ENCODE data around the gene GORAB.

DNA sequence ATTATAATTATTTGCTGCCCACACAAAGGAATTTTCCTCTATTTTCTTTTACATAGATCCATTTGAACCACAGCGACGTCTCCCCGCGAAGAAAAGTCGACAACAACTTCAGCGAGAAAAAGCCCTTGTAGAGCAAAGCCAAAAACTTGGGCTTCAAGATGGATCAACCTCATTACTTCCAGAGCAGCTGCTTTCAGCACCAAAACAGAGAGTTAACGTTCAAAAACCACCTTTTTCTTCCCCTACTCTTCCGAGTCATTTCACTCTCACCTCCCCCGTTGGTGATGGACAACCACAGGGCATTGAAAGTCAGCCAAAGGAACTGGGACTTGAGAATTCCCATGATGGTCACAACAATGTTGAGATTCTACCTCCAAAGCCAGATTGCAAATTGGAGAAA, 7.2 kb downstream of the GORAB start:
- TF ChIP-seq, protein P1, sequence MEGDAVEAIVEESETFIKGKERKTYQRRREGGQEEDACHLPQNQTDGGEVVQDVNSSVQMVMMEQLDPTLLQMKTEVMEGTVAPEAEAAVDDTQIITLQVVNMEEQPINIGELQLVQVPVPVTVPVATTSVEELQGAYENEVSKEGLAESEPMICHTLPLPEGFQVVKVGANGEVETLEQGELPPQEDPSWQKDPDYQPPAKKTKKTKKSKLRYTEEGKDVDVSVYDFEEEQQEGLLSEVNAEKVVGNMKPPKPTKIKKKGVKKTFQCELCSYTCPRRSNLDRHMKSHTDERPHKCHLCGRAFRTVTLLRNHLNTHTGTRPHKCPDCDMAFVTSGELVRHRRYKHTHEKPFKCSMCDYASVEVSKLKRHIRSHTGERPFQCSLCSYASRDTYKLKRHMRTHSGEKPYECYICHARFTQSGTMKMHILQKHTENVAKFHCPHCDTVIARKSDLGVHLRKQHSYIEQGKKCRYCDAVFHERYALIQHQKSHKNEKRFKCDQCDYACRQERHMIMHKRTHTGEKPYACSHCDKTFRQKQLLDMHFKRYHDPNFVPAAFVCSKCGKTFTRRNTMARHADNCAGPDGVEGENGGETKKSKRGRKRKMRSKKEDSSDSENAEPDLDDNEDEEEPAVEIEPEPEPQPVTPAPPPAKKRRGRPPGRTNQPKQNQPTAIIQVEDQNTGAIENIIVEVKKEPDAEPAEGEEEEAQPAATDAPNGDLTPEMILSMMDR (IDR thresholded peaks at IDR 0.05; ENCODE audit: insufficient read depth, low read depth, low read length): no peak
- TF ChIP-seq EZH2 (IDR thresholded peaks at IDR 0.05; ENCODE audit: insufficient read depth, low read length): no peak

Data from astrocyte (in vitro differentiated cells and primary cell).